Measurements from ENCODE around the gene ITPR1.

DNA sequence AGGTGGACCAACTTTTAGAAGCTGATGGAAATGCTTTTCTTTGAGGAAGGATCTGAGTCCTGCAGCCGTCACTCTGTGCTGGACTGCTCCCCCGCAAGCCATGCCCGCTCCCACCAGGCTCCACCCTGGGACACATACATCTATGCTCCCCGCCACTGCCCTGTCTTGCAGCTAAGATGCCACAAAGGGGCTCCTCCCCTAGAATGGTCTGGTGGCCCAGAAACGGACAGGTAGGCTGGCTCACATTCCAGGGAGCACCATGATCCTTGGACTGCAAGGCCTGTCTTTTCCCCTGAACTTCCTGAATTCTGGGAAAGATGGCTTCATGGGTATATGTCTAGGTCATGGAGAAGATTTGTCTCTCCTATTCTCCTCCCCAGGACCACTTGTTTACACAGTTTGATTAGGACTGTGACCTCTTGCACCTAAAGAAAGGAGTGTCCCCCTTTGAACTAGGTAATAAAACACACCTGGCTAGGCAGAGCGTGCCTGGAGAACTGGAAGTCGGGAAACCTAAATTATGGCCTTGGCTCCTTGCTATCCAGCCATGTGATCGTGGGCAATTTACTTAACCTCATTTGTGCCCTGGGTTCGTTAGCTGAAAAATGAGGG is 265.2 kb downstream of the ITPR1 start:
- TF ChIP-seq, protein P1, sequence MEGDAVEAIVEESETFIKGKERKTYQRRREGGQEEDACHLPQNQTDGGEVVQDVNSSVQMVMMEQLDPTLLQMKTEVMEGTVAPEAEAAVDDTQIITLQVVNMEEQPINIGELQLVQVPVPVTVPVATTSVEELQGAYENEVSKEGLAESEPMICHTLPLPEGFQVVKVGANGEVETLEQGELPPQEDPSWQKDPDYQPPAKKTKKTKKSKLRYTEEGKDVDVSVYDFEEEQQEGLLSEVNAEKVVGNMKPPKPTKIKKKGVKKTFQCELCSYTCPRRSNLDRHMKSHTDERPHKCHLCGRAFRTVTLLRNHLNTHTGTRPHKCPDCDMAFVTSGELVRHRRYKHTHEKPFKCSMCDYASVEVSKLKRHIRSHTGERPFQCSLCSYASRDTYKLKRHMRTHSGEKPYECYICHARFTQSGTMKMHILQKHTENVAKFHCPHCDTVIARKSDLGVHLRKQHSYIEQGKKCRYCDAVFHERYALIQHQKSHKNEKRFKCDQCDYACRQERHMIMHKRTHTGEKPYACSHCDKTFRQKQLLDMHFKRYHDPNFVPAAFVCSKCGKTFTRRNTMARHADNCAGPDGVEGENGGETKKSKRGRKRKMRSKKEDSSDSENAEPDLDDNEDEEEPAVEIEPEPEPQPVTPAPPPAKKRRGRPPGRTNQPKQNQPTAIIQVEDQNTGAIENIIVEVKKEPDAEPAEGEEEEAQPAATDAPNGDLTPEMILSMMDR (IDR thresholded peaks at IDR 0.05; ENCODE audit: low read depth, low read length, missing input control), result no peak
- TF ChIP-seq NR2F2 (IDR thresholded peaks at IDR 0.05), result no peak
